Hematopoietic multipotent progenitor cell treated with erythropoietin and hydrocortisone succinate and interleukin-3 and kit ligand, for 6 days (in vitro differentiated cells): Measurements from ENCODE around the gene TPCN2.

Source experiments
- DNase-seq: peaks from one replicate; pipeline ENCODE4 v3.0.0-alpha.2; 2015

The TPCN2 gene

GRCh38 chr11:69154938-69155301 is 106.2 kb downstream of the TPCN2 start:
- no peak for DNase-seq

DNA sequence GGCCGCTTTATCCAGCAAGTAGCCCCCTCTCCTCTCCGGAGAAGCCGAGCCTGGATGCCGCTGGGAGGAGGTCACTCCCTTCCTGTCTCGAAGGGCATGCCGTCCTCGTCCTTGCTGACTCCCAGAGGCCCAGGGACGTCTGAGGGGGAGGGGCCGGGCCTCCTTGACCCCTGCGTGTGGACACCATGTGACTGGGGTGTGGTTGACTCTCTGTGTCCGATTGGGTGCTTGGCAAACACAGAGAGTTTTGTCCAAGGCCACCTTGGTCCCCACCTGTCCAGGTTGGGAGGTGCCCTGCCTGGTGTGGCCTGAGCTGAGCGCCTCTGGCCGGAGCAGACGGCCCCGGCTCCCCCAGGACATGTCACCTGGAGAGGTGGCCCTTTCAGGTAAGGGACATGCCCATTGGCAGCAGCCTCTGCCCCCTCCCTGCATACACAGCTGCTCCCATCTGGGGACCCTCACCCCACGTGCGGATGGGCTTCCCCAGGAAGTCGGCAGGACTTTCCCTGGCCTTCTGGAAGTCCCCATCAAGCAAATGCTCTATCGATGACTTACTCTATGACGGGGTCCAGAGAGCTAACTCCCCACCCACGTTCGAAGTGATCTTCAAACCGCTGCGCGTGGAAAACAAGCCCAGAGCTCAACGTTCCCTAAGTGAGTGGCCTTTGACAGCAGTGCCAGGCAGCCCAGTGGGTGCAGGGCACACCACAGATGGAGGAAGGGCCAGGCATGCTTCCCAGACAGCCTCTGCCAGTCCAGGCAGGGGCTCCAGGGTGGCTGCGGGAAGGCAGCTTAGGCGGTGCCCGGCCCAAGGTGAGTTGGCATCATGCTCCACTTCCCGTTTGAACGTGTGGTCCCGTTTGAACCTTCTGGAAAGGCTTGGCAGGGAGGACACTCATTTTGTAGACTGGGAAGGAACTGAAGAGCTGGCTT is 106.8 kb downstream of the TPCN2 start, which contains the start of gene SMIM38:
SMIM38 (plus strand) TSS at position 634 of the 933 bp plus-strand sequence. CDS start 1,912 bp downstream, outside the sequence.
- DNase-seq, result no peak

DNA sequence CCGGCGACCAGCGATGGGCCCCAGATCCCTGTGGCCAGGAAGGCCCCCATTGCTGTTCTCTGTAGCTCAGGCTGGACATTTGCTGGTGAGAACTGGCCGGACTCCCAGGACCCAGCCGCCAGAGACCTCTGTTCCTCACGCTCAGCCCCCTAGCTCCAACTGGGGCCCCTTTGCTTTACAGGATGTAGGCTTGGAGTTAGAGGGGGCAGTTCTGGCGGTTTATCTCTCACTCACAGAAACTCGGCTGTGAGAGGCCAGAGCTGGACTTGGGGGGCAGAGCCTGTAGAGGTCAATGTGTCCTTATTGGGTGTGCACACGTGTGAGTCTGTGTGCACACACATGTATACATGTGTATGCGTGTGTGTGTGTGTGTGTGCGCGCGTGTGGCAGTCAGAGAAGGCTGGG is 107.5 kb downstream of the TPCN2 start:
- DNase-seq, result no peak

DNA sequence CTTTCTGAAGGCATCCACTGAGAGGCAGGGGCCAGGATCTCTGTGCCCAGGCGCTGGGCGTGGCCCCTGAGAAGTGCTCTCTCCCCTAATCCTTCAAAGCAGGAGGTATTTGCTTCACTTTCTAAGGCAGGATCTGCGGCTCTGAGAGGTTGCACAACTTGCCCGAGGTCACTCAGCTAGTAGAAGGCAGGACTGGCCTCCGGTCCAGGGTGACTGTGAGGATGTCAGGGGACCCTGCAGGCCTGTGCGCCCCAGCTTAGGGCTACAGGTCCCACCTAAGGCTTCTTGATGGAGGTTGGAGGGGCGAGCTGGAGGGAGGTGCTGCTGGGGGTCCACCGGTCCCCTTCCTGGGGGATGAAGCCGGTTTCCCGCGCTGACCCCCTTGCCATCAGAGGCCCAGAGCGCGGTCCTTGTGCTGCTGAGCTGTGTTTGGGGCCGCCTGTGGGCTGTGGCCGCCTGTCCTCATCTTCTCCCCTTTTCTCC is 108.0 kb downstream of the TPCN2 start:
- DNase-seq, result peak; percentile 42

GRCh38 chr11:69157156-69157821 is 108.6 kb downstream of the TPCN2 start:
- no peak for DNase-seq

DNA sequence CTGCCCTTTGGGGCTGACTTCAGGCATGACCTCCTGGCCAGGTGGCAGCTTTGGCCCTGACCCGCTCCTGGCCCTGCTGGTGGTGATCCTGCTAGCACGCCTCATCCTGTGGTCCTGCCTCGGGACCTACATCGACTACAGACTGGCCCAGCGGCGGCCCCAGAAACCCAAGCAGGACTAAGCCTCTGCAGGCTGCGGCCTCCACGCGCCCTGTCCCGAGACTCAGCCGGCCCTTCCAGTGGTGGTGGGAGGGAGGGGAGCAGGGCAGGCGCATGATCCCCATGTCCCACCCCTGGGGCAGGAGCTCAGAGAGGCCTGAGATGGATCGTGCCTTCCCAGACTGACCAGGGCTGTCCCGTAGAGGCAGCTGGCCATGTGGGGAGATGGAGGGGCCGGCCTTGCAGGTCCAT is 109.1 kb downstream of the TPCN2 start:
- no peak for DNase-seq

- DNase-seq, result no peak
Measured at GRCh38 chr11:69158301-69159149, 109.8 kb downstream of the TPCN2 start.

DNA sequence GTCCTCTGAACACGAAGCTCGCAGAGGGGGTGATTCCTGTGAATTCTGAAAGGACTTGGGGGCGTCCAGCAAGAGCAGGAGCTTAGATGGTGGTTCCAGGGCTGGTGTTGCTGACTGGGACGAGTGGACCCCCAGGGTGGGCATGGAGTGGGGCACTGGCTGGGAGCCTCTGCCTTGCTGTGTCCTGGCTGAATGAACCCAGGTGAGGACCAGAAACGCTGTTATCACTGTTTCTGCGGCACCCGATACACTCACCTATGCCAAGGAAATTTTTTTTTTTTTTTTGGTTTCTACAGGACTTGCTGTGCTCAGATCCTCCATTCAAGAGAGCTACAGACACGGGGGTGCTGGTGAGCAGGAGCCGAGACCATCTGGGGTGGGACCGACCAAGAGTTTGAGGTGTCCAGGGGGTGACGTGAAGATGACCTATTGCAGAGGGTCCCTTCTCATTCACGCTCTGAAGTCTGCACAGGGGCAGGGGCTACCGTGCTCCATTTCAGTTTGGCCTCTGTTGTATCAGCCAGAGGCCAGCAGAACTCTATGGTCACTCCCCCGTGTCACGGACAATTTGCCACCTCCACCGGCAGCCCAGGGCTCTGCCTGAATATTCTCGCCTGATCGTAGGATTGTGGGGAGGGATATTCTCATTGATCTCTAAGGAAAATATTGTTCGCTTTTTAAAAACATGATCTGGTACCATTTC is 110.6 kb downstream of the TPCN2 start:
- no peak for DNase-seq

DNA sequence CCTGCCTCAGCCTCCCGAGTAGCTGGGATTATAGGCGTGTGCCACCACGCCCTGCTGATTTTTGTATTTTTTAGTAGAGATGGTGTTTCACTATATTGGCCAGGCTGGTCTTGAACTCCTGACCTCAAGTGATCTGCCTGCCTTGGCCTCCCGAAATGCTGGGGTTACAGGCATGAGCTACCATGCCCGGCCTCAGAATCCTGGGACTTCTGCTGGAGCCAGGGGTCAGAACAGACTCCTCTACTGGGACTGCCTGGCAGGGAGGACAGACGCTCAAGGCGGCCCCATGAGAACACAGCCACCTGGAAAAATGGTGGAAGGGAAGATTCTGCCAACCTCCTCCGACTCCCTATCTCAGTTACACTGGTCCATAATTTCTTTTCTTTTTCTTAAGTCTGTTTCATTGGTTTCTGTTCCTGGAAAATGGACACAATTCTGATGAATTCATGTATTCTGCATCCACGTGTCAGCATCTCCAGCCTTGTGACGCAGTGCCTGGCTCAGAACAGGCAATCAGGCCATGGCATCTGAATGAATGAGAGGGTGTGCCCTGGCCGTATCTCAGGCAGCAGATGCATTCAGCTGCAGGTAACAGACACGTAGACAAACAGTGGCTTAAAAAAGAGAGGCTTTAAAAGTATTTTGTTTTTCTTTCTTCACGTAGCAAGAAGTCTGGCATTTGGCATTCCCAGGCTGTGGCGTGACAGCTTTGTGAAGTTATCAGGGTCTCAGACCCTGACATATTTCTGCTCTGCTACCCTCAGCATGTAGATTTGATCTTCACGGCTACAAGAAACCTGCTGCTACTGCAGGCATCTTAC is 111.8 kb downstream of the TPCN2 start:
- peak; percentile 48 for DNase-seq

- no peak for DNase-seq
Measured at GRCh38 chr11:69161117-69161407, 112.3 kb downstream of the TPCN2 start.

GRCh38 chr11:69162505-69162904 is 113.8 kb downstream of the TPCN2 start:
- no peak for DNase-seq

DNA sequence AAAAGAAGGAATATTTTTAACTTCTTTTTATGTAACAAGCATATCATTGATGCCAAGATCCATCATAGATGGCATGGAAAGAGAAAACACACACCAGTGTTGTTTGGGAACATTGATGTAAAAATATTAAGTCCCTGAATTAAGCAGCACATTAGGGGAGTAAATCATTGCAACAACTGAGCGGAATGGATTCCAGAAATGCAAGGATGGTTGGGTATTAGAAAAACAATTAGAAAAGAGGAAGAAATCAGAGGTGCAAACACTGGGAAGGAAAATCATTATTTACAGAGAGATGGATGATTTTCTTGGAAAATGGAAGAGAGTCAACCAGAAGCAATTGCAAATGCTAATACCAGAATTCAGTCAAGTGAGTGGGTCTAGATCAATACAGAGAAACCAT is 115.1 kb downstream of the TPCN2 start:
- DNase-seq, result no peak

GRCh38 chr11:69164824-69165223 is 116.1 kb downstream of the TPCN2 start:
- DNase-seq, result no peak

DNA sequence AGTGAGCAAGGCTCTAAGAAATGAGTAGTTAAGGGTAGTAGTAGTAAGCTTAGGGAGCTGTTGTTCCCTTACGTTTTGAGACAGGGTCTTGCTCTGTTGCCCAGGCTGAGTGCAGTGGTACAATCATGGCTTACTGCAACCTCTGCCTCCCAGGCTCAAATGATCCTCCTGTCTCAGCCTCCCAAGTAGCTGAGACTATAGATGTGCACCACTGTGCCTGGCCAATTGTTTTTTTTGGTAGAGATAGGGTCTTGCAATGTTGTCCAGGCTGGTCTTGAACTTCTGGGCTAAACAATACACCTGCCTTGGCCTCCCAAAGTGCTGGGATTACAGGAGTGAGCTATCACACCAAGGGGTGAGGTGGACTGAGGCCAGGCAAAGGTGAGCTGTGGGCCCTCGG is 117.0 kb downstream of the TPCN2 start:
- no peak for DNase-seq

DNA sequence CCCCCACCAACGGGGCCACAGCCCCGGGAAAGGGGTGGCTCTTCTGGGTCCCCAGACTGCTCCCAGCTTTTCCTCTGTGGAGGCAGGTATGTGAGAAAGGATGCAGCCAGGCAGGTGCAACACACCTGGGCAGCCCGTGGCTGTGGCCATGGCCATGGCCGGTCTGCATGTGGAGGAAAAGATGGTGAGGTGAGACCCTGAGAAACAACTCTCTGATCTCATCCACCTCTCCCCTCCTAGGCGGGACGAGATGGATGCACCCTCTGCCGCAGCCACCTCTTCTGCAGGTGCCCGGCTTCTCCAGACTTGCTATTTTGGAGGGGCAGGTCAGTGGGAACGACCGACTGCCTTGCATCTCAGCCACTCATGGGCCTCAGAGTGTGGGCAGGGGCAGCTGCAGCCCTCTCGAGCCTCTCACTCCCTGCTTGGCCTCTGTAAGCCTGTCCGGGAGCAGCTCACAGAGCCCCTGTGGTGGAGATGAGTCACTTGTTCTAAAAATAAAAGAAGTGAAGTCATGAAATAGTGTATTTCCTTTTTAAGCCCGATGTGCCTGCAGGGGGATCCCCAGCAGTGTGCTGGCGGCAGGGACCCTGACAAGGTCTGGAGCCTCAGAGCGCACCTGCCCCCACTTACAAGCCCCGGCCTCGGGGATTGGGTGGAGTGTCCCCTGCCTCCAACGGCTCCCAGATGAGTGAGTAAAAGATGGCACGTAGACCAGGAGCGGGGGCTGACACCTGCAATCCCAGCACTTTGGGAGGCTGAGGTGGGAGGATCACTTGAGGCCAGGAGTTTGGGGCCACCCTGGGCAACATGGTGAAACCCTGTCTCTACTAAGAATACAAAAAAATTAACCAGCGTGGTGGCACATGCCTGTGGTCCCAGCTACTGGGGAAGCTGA is 117.7 kb downstream of the TPCN2 start:
- peak; percentile 27 for DNase-seq

GRCh38 chr11:69167130-69167915 is 118.6 kb downstream of the TPCN2 start:
- no peak for DNase-seq

GRCh38 chr11:69167916-69168691 is 119.4 kb downstream of the TPCN2 start:
- no peak for DNase-seq

- DNase-seq, result no peak
Measured at GRCh38 chr11:69169479-69169878, 120.7 kb downstream of the TPCN2 start.

DNA sequence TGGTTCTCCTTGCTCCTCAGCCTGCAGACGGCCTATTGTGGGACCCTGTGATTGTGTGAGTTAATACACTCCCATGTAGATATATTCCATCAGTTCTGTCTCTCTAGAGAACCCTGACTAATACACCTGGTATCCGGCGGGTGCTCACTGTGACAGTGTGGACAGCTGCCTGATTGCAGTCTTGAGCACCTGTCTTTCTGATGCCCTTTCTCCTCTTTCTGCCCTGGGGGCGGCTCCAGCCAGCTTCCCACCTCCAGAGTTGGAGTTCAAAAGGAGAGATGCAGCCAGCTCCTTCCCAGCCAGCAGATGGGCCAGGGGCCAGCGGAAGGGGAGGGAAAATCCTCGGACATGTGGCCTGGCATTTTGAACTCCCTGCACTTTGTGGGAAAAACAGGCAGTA is 122.0 kb downstream of the TPCN2 start:
- no peak for DNase-seq
